Hepatocyte (in vitro differentiated cells): ENCODE results near the gene GAD2.

Experiments
- CTCF ChIP-seq: fragments of 200-600 bp; sonication (generic); IDR thresholded peaks from 2 replicates; pipeline ENCODE4 v1.5.1; 2016; ENCODE audit warnings: antibody characterized with exemption, mild to moderate bottlenecking; ENCODE audit not compliant: poor library complexity
- EZH2 ChIP-seq: fragments of 200-600 bp; sonication (generic); IDR thresholded peaks from 2 replicates; pipeline ENCODE4 v1.6.1; 2016; ENCODE audit warnings: antibody characterized with exemption, mild to moderate bottlenecking, borderline replicate concordance
- EZH2phosphoT487 ChIP-seq: fragments of 200-600 bp; sonication (generic); IDR thresholded peaks from one replicate; pipeline ENCODE4 v1.6.1; 2018; ENCODE audit warnings: antibody characterized with exemption, mild to moderate bottlenecking, low read depth, moderate library complexity; ENCODE audit not compliant: unreplicated experiment, severe bottlenecking

GRCh38 chr10:26177341-26177740, 39.2 kb upstream of the GAD2 start:
- no peak for TF ChIP-seq CTCF
- no peak for TF ChIP-seq EZH2
- TF ChIP-seq EZH2phosphoT487, result no peak
